GM12892 (cell line): ENCODE measurements around the gene WHAMM.
"Not testable (repeated sequence)": the region's sequence is repeated elsewhere in the genome, so short reads cannot be mapped to it uniquely, and the experiment has no call there.

Experiments
- DNase-seq: peaks from one replicate; pipeline ENCODE4 v3.0.0; 2011; ENCODE audit not compliant: insufficient read length
- FAIRE-seq: peaks from 2 replicates; lab custom pipeline; 2011; peaks lifted over from hg19 to GRCh38; lab: Jason Lieb, UNC
- POLR2A ChIP-seq: IDR thresholded peaks from 2 replicates; pipeline ENCODE4 v1.6.1; 2011; ENCODE audit warnings: low read depth, low read length, control low read depth
- POLR2AphosphoS5 ChIP-seq: IDR thresholded peaks from 2 replicates; pipeline ENCODE4 v1.6.1; 2011; ENCODE audit warnings: low read depth, low read length, control low read depth
- TAF1 ChIP-seq: IDR thresholded peaks from 2 replicates; pipeline ENCODE4 v1.6.1; 2011; ENCODE audit warnings: low read depth, mild to moderate bottlenecking, control low read depth, low read length, borderline replicate concordance

Gene WHAMM

DNA sequence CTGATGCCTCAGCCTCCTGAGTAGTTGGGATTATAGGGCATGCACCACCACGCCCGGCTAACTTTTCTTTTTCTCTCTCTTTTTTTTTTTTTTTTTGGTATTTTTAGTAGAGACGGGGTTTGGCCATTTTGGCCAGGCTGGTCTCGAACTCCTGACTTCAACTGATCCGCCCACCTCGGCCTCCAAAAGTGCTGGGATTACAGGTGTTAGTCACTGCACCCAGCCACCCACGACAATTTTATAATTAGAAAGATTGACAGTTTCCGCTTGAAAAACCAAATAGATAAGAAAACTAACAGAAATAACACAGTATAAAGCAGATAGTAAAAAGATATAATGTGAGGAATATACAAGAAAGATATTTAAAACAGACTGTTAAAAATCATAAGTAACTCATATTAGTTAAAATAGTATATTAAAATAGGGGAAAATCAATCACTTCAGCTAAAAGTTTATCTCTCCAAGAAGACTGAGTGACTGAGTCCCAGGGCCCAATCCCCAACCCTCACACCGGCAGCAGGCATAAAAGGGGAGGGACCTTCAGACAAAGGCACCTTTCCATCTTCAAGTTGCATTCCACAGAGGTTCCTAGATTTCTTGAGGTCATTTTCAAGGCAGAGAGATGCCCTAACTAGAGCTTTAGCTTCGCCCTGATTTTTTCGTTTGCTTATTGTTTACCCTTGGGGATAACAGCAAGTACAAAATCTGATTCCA lies 1.4 kb upstream of the WHAMM start:
- no peak for DNase-seq
- TF ChIP-seq TAF1, result no peak
- no peak for TF ChIP-seq POLR2A
- no peak for TF ChIP-seq POLR2AphosphoS5
- no peak for FAIRE-seq

GRCh38 chr15:82808634-82809041 lies 790 bp upstream of the WHAMM start:
- FAIRE-seq, result peak; percentile 83
- no peak; the same call in 1 of the 2 replicates for TF ChIP-seq POLR2A
- TF ChIP-seq TAF1, result no peak
- no peak for TF ChIP-seq POLR2AphosphoS5

GRCh38 chr15:82810061-82810889 lies 847 bp downstream of the WHAMM start:
- DNase-seq (no peak), FAIRE-seq (no peak)

More at GRCh38 chr15:82808634-82809041, 790 bp upstream of the WHAMM start:
- DNase-seq, result no peak

DNA sequence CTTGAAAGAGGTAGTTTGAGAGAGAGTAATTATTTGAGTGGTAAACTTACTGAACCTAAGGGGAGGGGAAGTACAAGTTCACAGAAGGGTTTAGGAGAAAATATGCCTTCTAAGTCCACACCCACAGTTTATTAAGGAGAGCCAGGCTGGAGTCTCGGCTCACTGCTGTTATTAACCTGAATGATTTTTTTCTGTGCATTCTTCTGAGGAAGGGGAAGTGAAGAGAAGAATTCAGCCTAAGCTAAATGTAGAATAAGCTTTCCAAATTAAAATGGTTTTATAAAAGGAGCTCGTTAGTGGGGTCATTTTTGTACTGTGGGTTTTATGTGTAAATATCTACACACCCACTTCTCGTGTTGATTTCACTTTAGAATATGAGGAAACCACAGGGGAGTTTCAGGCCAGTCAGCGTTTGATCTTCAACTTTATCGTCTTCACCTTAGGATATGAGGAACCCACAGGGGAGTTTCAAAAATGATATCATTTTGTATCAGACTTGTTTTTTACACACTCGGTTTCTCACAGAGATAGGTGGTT lies 1.5 kb downstream of the WHAMM start:
- no peak for TF ChIP-seq POLR2A
- no peak for TF ChIP-seq TAF1
- TF ChIP-seq POLR2AphosphoS5, result no peak
- no peak for DNase-seq
- FAIRE-seq, result no peak

More at GRCh38 chr15:82810061-82810889, 847 bp downstream of the WHAMM start:
- TF ChIP-seq POLR2AphosphoS5, result no peak
- TF ChIP-seq POLR2A, result no peak
- no peak for TF ChIP-seq TAF1

- FAIRE-seq (no peak), DNase-seq (no peak)
- TF ChIP-seq POLR2A, result no peak
- no peak for TF ChIP-seq POLR2AphosphoS5
These were observed 3.6 kb downstream of the WHAMM start for GRCh38 chr15:82812994-82813393.

DNA sequence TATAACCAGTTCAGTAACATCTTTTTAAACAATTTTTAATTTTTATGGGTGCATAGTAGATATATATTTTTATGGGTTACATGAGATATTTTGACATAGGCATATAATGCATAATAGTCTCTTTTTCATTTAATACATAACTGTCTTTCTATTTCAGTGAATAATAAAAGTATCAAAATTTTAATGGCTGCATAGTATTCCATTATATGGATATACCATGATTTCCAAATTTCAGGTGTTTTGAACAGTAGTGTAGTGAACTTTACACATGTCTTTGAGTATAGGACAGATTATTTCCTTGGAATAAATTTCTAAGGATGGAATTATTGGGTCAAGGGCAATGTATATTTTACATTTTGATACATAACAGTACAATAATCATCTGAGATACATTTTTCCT lies 10.7 kb downstream of the WHAMM start:
- FAIRE-seq (no peak), DNase-seq (no peak)
- TF ChIP-seq POLR2A (no peak), POLR2AphosphoS5 (no peak), TAF1 (no peak)

- FAIRE-seq, DNase-seq: not testable (repeated sequence)
These were observed 12.0 kb downstream of the WHAMM start for GRCh38 chr15:82821396-82821795.

- not testable (repeated sequence) for FAIRE-seq, DNase-seq
These were observed 12.4 kb downstream of the WHAMM start for GRCh38 chr15:82821851-82822250.

DNA sequence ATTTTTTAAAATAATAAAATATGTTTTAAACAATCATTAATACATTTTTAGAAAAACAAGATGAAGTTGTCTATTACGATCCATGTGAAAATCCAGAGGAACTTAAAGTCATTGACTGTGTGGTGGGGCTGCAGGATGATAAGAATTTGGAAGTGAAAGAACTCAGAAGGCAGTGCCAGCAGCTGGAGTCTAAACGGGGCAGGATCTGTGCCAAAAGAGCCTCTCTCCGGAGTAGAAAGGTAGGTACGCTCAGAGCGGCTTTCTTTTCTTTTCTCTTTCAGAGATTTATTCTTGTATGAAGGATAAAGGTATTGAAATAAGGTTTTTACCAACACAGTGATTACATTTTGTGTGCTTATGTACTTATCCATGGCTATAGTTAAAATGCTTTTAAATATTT lies 13.6 kb downstream of the WHAMM start:
- no peak for DNase-seq
- no peak for TF ChIP-seq POLR2A
- TF ChIP-seq POLR2AphosphoS5, result no peak
- no peak for TF ChIP-seq TAF1
- FAIRE-seq, result no peak

GRCh38 chr15:82828075-82828474 lies 18.6 kb downstream of the WHAMM start:
- FAIRE-seq (no peak), DNase-seq (no peak)
- TF ChIP-seq POLR2AphosphoS5, result no peak
- TF ChIP-seq TAF1, result no peak
- no peak for TF ChIP-seq POLR2A

DNA sequence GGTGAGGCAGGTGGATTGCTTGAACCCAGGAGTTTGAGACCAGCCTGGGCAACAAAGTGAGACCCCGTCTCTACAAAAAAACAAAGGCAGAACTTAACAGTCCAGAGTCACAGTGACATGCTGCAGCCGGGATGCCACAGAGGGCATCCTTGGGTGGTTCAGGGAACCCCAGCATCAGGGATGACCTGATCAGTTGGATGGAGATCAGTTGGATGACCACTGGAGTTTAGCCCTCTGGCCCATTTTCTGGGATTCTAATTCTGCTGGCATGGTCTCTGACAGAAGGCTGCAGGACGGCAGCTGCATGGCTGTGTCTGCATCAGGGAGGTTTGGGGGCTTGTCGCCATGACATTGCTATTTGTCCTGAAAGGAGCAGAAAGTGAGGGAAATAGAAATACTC lies 19.8 kb downstream of the WHAMM start:
- TF ChIP-seq TAF1 (no peak), POLR2A (peak; percentile 31; the same call in 1 of the 2 replicates), POLR2AphosphoS5 (0 out of 2 replicates have a peak, but pooled peaks have one; percentile 57)
- FAIRE-seq (no peak), DNase-seq (no peak)

GRCh38 chr15:82830427-82831173 lies 21.2 kb downstream of the WHAMM start:
- no peak for DNase-seq
- FAIRE-seq, result no peak
- TF ChIP-seq POLR2AphosphoS5 (no peak), POLR2A (no peak), TAF1 (no peak)
